ENCODE results near the gene ALG9. TPM values are rescaled to one million over a fixed set of nuclear protein-coding genes. Genes with fewer than 3 reads are reported as not detected.

The ALG9 gene
- total RNA-seq, 2 donors from 2014 or later: 25.9 to 60.3 TPM

GRCh38 chr11:111808063-111808588 is 63.3 kb downstream of the ALG9 start:
- no peak for DNase-seq

GRCh38 chr11:111807076-111807475 is 64.3 kb downstream of the ALG9 start:
- Histone ChIP-seq H3K27ac (no peak overlapping the region), H3K36me3 (replicated peaks in 1 of 2; ENCODE audit: insufficient read depth in 1 of 2, low read depth in 2 of 2) (no peaks in the 10 kb centered on the region), H3K4me3 (no peak overlapping the region), H3K9me3 (no peaks in the 10 kb centered on the region), H3K27me3 (no peaks in the 10 kb centered on the region), H3K4me1 (no peaks in the 10 kb centered on the region)
- no peak for DNase-seq
- ATAC-seq: no peak
- 86 to 93% methylated on average over 1 of the region's 1 CpG for WGBS, 2 donors
- TF ChIP-seq POLR2A (IDR thresholded peaks at IDR 0.05) (no peak), CTCF (IDR thresholded peaks at IDR 0.05) (no peak)
- intact Hi-C loops (cut with DNase I): no loop called here

More at GRCh38 chr11:111808063-111808588, 63.3 kb downstream of the ALG9 start:
- 96 to 100% methylated on average over 2 of the region's 2 CpGs for WGBS, 2 donors
- Histone ChIP-seq H3K4me3 (no peak overlapping the region), H3K27me3 (no peaks in the 10 kb centered on the region), H3K4me1 (no peaks in the 10 kb centered on the region), H3K27ac (no peak overlapping the region), H3K36me3 (replicated peaks in 1 of 2; ENCODE audit: insufficient read depth in 1 of 2, low read depth in 2 of 2) (no peaks in the 10 kb centered on the region), H3K9me3 (no peaks in the 10 kb centered on the region)
- TF ChIP-seq CTCF (IDR thresholded peaks at IDR 0.05) (no peak), POLR2A (IDR thresholded peaks at IDR 0.05) (no peak)
- ATAC-seq: no peak
- intact Hi-C loops (cut with DNase I): no loop called here

GRCh38 chr11:111801135-111801534 is 70.2 kb downstream of the ALG9 start:
- DNase-seq (peak in 2 of 4 donors; percentile 27 to 39), ATAC-seq (peak; percentile 57)
- intact Hi-C loops (cut with DNase I): no loop called here
- H3K9me3 ChIP-seq: no peaks in the 10 kb centered on the region
- H3K4me1 ChIP-seq: peaks cover 27% of the 10 kb centered on the region
- H3K4me3 ChIP-seq: no peak overlapping the region
- H3K27ac ChIP-seq: peak overlapping the region in 3 of 4 donors; percentile 8 to 81 (median 29)
- WGBS, 2 donors: 36 to 49% methylated on average over 2 of the region's 2 CpGs
- TF ChIP-seq POLR2A (IDR thresholded peaks at IDR 0.05) (no peak), CTCF (IDR thresholded peaks at IDR 0.05) (no peak)
- no peaks in the 10 kb centered on the region for H3K27me3 ChIP-seq
- no peaks in the 10 kb centered on the region for H3K36me3 ChIP-seq (replicated peaks in 1 of 2; ENCODE audit: insufficient read depth in 1 of 2, low read depth in 2 of 2)

DNA sequence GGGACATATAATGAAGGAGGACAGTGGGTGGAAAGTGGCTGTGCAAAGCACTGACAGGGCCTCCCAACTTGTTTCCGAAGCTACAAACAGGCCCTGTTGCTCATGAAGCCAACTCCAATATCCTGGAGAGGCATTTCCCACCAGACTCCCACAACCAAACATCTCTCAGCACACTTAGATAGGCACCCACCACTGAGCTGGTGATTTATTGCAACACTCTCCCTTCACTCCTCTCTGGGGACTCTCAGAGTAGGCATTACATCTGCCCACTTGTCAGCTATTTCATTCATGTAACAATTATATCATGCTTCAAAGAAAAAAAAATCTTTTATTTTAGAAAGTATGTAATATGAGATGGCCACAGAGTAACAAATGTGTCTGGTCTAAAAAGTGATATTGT is 73.1 kb downstream of the ALG9 start:
- Histone ChIP-seq H3K4me1 (peaks cover 35% of the 10 kb centered on the region), H3K27ac (no peak overlapping the region), H3K36me3 (replicated peaks in 1 of 2; ENCODE audit: insufficient read depth in 1 of 2, low read depth in 2 of 2) (no peaks in the 10 kb centered on the region), H3K4me3 (no peak overlapping the region), H3K27me3 (no peaks in the 10 kb centered on the region), H3K9me3 (no peaks in the 10 kb centered on the region)
- intact Hi-C loops (cut with DNase I): no loop called here
- no peak for ATAC-seq
- DNase-seq: no peak
- WGBS, 2 donors: 96 to 100% methylated on average over 1 of the region's 1 CpG
- TF ChIP-seq POLR2A (IDR thresholded peaks at IDR 0.05) (no peak), CTCF (IDR thresholded peaks at IDR 0.05) (no peak)

DNA sequence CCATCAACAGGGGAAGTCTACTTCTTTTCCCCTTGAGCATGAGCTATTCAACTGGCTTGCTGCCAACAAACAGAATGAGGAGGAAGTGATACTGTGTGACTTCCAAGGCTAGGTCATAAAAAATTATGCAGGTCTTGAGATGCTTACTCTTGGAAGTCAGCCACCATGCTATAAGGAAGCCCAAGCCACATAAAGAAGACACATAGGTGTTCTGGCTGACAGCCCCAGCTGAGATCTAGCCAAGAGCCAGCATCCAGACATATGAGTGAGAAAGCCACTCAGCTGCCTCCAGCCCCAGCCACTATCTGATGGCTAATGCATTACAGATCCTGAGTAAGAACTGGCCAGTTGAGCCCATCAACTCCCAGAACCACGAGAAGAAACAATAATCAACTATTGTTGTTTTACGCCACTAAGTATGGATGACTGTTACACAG is 74.2 kb downstream of the ALG9 start:
- TF ChIP-seq CTCF (IDR thresholded peaks at IDR 0.05) (no peak), POLR2A (IDR thresholded peaks at IDR 0.05) (no peak)
- Histone ChIP-seq H3K4me3 (no peak overlapping the region), H3K27ac (no peak overlapping the region), H3K9me3 (no peaks in the 10 kb centered on the region), H3K36me3 (replicated peaks in 1 of 2; ENCODE audit: insufficient read depth in 1 of 2, low read depth in 2 of 2) (no peaks in the 10 kb centered on the region), H3K4me1 (peaks cover 35% of the 10 kb centered on the region), H3K27me3 (no peaks in the 10 kb centered on the region)
- DNase-seq: peak in 1 of 4 donors; percentile 33
- intact Hi-C loops (cut with DNase I): no loop called here
- WGBS, 2 donors: 92 to 95% methylated on average over 2 of the region's 2 CpGs
- ATAC-seq: no peak

All from body of pancreas (tissue), 4 donors.